Measurements from ENCODE around the gene COLQ.

The COLQ gene

GRCh38 chr3:15528854-15529537, 7.5 kb upstream of the COLQ start:
- H3K27ac ChIP-seq: no peak overlapping the region
- TF ChIP-seq CTCF (IDR thresholded peaks at IDR 0.05): no peak
- no peak overlapping the region for H3K4me3 ChIP-seq
- H3K27me3 ChIP-seq: no peaks in the 10 kb centered on the region
- H3K4me1 ChIP-seq: peaks cover 0 to 6% (median 0%) of the 10 kb centered on the region in 4 donors
- intact Hi-C loops (cut with DNase I; ENCODE audit: low total_unique reads): no loop called here
- no peaks in the 10 kb centered on the region for H3K36me3 ChIP-seq
- no peak for DNase-seq
- H3K9me3 ChIP-seq: no peaks in the 10 kb centered on the region

- peaks cover 0 to 24% (median 0%) of the 10 kb centered on the region in 4 donors for H3K4me1 ChIP-seq
- peak in 1 of 2 donors; percentile 66 for DNase-seq
- peak; percentile 6 to 21 for TF ChIP-seq CTCF (IDR thresholded peaks at IDR 0.05)
- no peak overlapping the region for H3K27ac ChIP-seq
- no peaks in the 10 kb centered on the region for H3K27me3 ChIP-seq
- no peaks in the 10 kb centered on the region for H3K36me3 ChIP-seq
- intact Hi-C loops (cut with DNase I; ENCODE audit: low total_unique reads): no loop called here
- no peaks in the 10 kb centered on the region for H3K9me3 ChIP-seq
- H3K4me3 ChIP-seq: no peak overlapping the region
These were observed 5.5 kb upstream of the COLQ start for GRCh38 chr3:15527031-15527459.

GRCh38 chr3:15525790-15526189, 4.3 kb upstream of the COLQ start:
- no peak overlapping the region for H3K27ac ChIP-seq
- no peaks in the 10 kb centered on the region for H3K36me3 ChIP-seq
- peaks cover 0 to 35% (median 5%) of the 10 kb centered on the region in 4 donors for H3K4me1 ChIP-seq
- H3K27me3 ChIP-seq: no peaks in the 10 kb centered on the region
- DNase-seq: no peak
- intact Hi-C loops (cut with DNase I; ENCODE audit: low total_unique reads): no loop called here
- no peaks in the 10 kb centered on the region for H3K9me3 ChIP-seq
- TF ChIP-seq CTCF (IDR thresholded peaks at IDR 0.05): no peak
- H3K4me3 ChIP-seq: no peak overlapping the region

- no peak for TF ChIP-seq CTCF (IDR thresholded peaks at IDR 0.05)
- Histone ChIP-seq H3K36me3 (no peaks in the 10 kb centered on the region), H3K9me3 (no peaks in the 10 kb centered on the region), H3K4me1 (peaks cover 0 to 45% (median 11%) of the 10 kb centered on the region in 4 donors), H3K27ac (no peak overlapping the region), H3K27me3 (no peaks in the 10 kb centered on the region), H3K4me3 (no peak overlapping the region)
- intact Hi-C loops (cut with DNase I; ENCODE audit: low total_unique reads): no loop called here
- no peak for DNase-seq
These were observed 2.3 kb upstream of the COLQ start for GRCh38 chr3:15523660-15524417.

GRCh38 chr3:15522016-15522415, 510 bp upstream of the COLQ start:
- Histone ChIP-seq H3K27me3 (no peaks in the 10 kb centered on the region), H3K4me1 (peaks cover 0 to 42% (median 11%) of the 10 kb centered on the region in 4 donors), H3K9me3 (no peaks in the 10 kb centered on the region), H3K4me3 (peak overlapping the region; percentile 33 to 45), H3K36me3 (no peaks in the 10 kb centered on the region), H3K27ac (peak overlapping the region; percentile 46 to 50)
- TF ChIP-seq CTCF (IDR thresholded peaks at IDR 0.05): no peak
- DNase-seq: no peak
- intact Hi-C loops (cut with DNase I; ENCODE audit: low total_unique reads): no loop called here
